ENCODE data around the gene ADI1.
A peak's percentile ranks its signal among the peaks of the same experiment; 100 is the strongest.

Gene ADI1

GRCh38 chr2:3529316-3530025, 10.1 kb upstream of the ADI1 start:
- no peak overlapping the region for H3K4me3 ChIP-seq (ENCODE audit: low read depth, low read length)
- TF ChIP-seq CTCF (IDR thresholded peaks at IDR 0.05; ENCODE audit: low read depth, low read length) = no peak
- in situ Hi-C loops (cut with HindIII; ENCODE audit: low sequenced_read_pairs) = no loop called here
- no peak for DNase-seq (ENCODE audit: low read depth, low spot score)

- in situ Hi-C loops (cut with HindIII; ENCODE audit: low sequenced_read_pairs) = no loop called here
Observed at GRCh38 chr2:3527886-3528785, 8.8 kb upstream of the ADI1 start.

GRCh38 chr2:3526871-3527270, 7.5 kb upstream of the ADI1 start:
- no peak overlapping the region for H3K4me3 ChIP-seq (ENCODE audit: low read depth, low read length)
- DNase-seq (ENCODE audit: low read depth, low spot score) = no peak
- in situ Hi-C loops (cut with HindIII; ENCODE audit: low sequenced_read_pairs) = no loop called here
- TF ChIP-seq CTCF (IDR thresholded peaks at IDR 0.05; ENCODE audit: low read depth, low read length) = no peak

More at GRCh38 chr2:3527886-3528785, 8.8 kb upstream of the ADI1 start:
- no peak for DNase-seq (ENCODE audit: low read depth, low spot score)
- no peak overlapping the region for H3K4me3 ChIP-seq (ENCODE audit: low read depth, low read length)
- no peak for TF ChIP-seq CTCF (IDR thresholded peaks at IDR 0.05; ENCODE audit: low read depth, low read length)

GRCh38 chr2:3523551-3524041, 4.3 kb upstream of the ADI1 start:
- no peak overlapping the region for H3K4me3 ChIP-seq (ENCODE audit: low read depth, low read length)
- TF ChIP-seq CTCF (IDR thresholded peaks at IDR 0.05; ENCODE audit: low read depth, low read length) = no peak
- in situ Hi-C loops (cut with HindIII; ENCODE audit: low sequenced_read_pairs) = no loop called here
- peak; percentile 24 for DNase-seq (ENCODE audit: low read depth, low spot score)

- no peak for DNase-seq (ENCODE audit: low read depth, low spot score)
- TF ChIP-seq CTCF (IDR thresholded peaks at IDR 0.05; ENCODE audit: low read depth, low read length) = no peak
- in situ Hi-C loops (cut with HindIII; ENCODE audit: low sequenced_read_pairs) = no loop called here
- no peak overlapping the region for H3K4me3 ChIP-seq (ENCODE audit: low read depth, low read length)
Observed at GRCh38 chr2:3522961-3523421, 3.7 kb upstream of the ADI1 start.

- no peak overlapping the region for H3K4me3 ChIP-seq (ENCODE audit: low read depth, low read length)
- DNase-seq (ENCODE audit: low read depth, low spot score) = no peak
- in situ Hi-C loops (cut with HindIII; ENCODE audit: low sequenced_read_pairs) = no loop called here
- TF ChIP-seq CTCF (IDR thresholded peaks at IDR 0.05; ENCODE audit: low read depth, low read length) = no peak
Observed at GRCh38 chr2:3520591-3520990, 1.3 kb upstream of the ADI1 start.

All from astrocyte of the spinal cord (primary cell).